Stimulated activated CD8-positive, alpha-beta memory T cell treated with anti-CD3 and anti-CD28 coated beads, Interleukin-4, amount 100 ng/mL, for 1 hour (primary cell): Measurements from ENCODE around the gene NPY5R.

ENCODE experiments used
- DNase-seq, 2 donors: peaks; one replicate each; pipeline ENCODE4 v3.0.0-alpha.2; 2020; ENCODE audit warnings: low read depth in 2 of 2, low spot score in 1 of 2

Gene NPY5R

GRCh38 chr4:163343604-163344146 is at the start of gene NPY5R:
NPY5R (plus strand) TSS chr4:163343892; CDS start chr4:163350274, 6,382 bp downstream.
- no peak for DNase-seq

GRCh38 chr4:163295138-163295537 is 48.6 kb upstream of the NPY5R start:
- no peak for DNase-seq

DNA sequence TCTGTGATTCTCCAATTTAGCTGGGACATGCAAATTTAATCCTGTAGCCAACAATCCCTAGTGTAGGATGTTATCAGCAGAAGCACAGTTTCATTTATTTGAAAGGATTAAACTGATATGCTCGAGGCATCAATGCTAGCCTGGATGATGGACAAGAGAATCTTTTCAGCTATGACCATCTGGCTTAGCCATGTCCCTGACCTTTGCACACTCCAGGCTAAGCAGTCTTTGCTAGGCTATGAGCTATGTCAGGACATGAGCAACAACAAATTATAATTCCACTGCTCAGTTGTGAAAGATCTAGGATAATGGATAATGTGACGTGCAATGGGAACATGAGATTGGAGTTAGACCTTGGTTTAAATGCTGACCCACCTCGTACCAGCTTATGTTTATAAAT is 43.2 kb upstream of the NPY5R start:
- DNase-seq = no peak

DNA sequence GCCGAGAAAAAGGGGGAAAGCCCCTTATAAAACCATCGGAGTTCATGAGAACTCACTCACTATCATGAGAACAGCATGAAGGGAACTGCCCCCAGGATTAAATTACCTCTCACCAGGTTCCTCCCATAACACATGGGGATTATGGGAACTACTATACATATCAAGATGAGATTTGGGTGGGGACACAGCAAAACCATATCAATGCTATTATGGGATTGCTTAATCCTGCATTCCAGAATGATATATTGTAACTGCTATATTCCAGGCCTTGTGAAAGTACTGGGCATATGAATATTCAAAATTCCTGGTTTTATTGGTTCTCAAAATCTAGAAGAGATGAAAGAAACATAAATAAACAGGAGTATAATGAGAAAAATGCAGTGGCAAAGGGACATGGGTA is 40.6 kb upstream of the NPY5R start:
- DNase-seq = no peak

DNA sequence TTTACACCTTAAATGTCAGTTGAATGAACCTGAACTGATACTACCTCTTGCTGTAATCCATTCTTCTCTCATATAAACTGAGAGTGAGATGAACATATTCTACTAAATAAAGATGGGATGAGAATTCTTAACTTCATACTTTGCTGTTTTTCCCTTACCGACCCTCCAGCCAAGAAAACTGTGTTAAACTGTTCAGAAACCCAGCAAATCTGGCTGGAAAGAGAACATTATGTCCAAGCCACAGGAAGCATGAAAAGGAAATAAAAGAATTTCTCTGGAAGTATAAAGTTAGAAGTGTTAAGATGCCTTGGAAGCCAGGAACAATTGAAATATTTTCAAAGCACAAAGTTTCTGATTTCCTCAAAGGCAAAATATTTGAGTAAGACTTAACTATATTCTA is 34.2 kb upstream of the NPY5R start:
- no peak for DNase-seq

DNA sequence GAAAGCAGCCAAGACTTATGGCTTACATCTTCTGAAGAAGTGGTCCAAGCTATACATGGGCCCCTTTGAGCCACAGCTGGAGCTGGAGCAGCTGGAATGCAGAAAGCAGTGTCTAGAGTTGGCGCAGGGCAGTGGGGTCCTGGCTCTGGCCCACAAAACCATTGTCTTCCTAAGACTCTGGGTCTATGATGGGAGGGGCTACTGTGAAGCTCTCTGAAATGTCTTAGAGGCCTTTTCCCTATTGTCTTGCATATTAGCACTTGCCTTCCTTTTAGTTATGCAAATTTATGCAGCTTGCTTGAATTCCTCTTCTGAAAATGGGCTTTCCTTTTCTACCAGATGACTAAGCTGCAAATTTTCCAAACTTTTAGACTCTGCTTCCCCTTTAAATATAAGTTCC is 26.6 kb upstream of the NPY5R start:
- no peak for DNase-seq

DNA sequence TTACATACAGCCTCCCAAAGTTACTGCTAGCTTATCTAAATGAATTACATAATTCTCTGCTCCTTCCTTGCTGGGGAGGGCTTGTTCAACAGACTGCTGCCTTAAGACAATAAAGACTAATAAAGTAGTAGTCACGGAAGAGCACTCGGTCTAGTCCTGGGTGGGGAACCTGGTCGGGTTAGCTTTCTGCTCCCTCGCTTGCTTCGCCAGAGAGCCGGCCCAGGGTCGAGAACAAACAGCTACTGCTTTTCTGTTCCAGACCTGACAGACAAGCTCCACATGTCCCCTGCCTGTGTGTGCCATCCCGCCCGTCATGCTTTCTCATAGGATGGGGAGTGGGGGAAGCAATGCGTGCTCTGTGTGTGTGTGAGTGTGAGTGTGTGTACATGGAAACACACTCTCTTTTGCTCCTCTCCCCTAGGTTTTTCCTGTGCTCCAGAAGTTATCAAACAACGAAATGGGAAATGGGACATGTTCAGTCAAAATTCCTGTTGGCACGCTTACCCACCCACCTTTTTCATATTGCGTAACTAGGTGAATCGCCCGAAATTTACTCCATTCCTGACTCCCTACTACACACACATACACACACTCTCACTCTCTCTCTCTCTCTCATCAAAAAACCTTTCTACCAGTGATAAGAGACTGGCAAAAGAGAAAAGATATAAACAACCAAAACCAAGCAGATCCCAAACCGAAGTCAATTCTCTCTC is 12.6 kb upstream of the NPY5R start:
- DNase-seq = no peak

GRCh38 chr4:163331629-163332376 is 11.9 kb upstream of the NPY5R start:
- no peak for DNase-seq

DNA sequence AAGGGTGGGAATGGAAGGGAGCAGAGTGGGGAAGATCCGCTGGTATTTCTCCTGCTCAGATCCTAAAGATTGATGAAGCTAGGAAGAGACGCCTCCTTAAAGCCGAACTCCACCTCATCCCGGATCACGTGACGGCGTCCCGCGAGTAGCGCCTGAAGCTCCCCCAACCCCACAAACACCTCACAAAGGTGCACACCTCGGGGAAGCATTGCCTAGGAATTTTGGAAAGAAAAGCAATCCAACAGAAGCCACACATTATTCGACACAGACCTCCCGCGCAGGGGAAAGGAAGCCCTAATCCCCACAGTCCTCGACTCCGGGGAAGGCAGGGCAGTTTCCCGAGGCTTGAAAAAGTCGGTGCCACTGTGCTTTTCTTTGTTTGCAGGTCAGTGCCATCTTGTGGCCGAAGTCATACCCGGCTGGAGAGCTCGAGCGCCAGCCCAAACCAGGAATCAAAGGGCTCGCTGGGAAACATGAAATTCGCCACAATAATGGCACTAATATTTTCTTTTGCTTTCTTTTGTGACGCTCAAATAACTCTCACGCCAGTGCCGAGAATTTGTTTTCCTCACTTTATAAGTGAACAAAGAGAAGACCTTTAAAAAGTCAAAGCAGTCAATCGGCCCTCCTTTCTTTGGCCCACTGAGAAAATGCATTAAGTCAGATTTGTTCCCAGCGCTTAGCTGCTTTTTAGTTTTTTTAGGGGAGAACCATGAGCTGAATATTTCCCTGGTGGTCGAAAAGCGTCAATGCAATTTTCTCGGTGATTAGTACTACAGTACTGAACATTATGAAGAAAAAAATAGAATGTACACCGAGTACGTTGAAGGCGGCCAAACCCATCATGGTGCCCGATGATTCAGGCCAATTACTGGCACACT is 10.9 kb upstream of the NPY5R start, which contains the start of gene NPY1R:
NPY1R (minus strand) TSS at position 71 of the 881 bp plus-strand sequence. CDS start 6,042 bp downstream, outside the sequence.
- DNase-seq = no peak

DNA sequence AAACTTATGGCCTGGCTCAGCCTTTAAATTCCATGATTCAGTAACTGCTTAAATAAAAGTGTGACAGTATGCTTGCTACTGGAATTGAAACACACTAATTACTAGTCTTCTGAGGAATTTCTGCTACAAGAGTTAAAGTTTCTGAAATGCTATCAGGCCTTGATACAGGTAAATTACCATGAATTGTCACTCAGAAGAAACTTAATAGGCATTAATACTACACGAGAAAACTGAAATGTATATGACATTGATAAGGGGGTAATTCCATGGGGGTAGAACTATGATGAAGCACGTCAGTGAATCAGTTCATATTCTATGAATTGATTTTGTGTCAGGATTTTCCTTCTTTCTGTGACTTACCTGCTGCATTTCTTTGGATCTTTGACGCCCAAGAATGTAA is 8.3 kb upstream of the NPY5R start:
- DNase-seq = no peak

- no peak for DNase-seq
Measured at GRCh38 chr4:163344147-163345125, 744 bp downstream of the NPY5R start.

DNA sequence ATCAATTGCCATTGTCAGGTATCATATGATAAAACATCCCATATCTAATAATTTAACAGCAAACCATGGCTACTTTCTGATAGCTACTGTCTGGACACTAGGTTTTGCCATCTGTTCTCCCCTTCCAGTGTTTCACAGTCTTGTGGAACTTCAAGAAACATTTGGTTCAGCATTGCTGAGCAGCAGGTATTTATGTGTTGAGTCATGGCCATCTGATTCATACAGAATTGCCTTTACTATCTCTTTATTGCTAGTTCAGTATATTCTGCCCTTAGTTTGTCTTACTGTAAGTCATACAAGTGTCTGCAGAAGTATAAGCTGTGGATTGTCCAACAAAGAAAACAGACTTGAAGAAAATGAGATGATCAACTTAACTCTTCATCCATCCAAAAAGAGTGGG is 7.0 kb downstream of the NPY5R start:
- no peak for DNase-seq

GRCh38 chr4:163353054-163353453 is 9.4 kb downstream of the NPY5R start:
- no peak for DNase-seq

GRCh38 chr4:163356104-163356503 is 12.4 kb downstream of the NPY5R start:
- no peak for DNase-seq

DNA sequence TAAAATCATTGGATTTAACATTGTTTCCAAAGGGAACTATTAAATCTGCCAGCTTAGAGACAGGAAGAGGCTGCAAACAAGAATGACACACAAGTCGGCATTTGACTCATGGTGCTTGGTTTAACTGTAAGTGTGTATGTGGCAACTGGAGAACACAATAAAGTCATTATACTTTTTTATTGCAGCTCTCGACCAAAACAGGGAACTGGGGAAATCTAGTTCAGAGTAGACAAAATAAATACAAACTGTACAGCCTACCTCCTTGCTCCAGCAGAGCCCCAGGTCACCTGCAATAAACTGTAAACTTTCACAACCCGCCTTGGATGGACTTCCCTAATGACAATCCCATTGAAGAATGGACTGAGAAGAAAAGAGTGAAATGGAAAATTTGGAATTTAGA is 24.0 kb downstream of the NPY5R start:
- no peak for DNase-seq

- no peak for DNase-seq
Measured at GRCh38 chr4:163372029-163372428, 28.3 kb downstream of the NPY5R start.

GRCh38 chr4:163378661-163379060 is 35.0 kb downstream of the NPY5R start:
- DNase-seq = no peak

GRCh38 chr4:163380703-163381102 is 37.0 kb downstream of the NPY5R start:
- DNase-seq = no peak

GRCh38 chr4:163382178-163382869 is 38.6 kb downstream of the NPY5R start:
- DNase-seq = no peak

- DNase-seq = no peak
Measured at GRCh38 chr4:163384434-163384833, 40.7 kb downstream of the NPY5R start.
